WTC11 (cell line): ENCODE data around the gene IRF2BP1. TPM values are rescaled to one million over a fixed set of nuclear protein-coding genes. Genes with fewer than 3 reads are reported as not detected.

ENCODE experiments used
- ATAC-seq: fragments of 200-7000 bp; cut with Tn5 transposase; 2 replicates; pipeline ENCODE4 v1.10.0; 2021; ENCODE audit warnings: mild to moderate bottlenecking, moderate library complexity
- CTCF ChIA-PET: fragments of 300-600 bp; sonication (Branson Sonifier 250); formaldehyde crosslinking; loops from one replicate; lab custom pipeline; 2021; ENCODE audit warnings: antibody characterized with exemption; lab: Charles Lee
- POLR2A ChIA-PET: fragments of 350-600 bp; sonication (Branson Sonifier 250); formaldehyde crosslinking; loops from one replicate; lab custom pipeline; 2021; ENCODE audit warnings: antibody characterized with exemption; lab: Charles Lee
- DNase-seq: peaks from one replicate; pipeline ENCODE4 v3.0.0; 2021; ENCODE audit warnings: low spot score
- H3K27ac Mint-ChIP-seq: 2 replicates; pipeline ENCODE4 v1.8.0; 2021; ENCODE audit warnings: mixed read lengths
- H3K27me3 Mint-ChIP-seq: 2 replicates; pipeline ENCODE4 v1.8.0; 2021; ENCODE audit warnings: low read depth, mild to moderate bottlenecking, moderate library complexity, mixed read lengths
- H3K36me3 Mint-ChIP-seq: 2 replicates; pipeline ENCODE4 v1.8.0; 2021; ENCODE audit warnings: mixed read lengths
- H3K4me1 Mint-ChIP-seq: 2 replicates; pipeline ENCODE4 v1.8.0; 2022; ENCODE audit warnings: mixed read lengths
- H3K4me3 Mint-ChIP-seq: 2 replicates; pipeline ENCODE4 v1.8.0; 2021; ENCODE audit warnings: mild to moderate bottlenecking, moderate library complexity, mixed read lengths
- H3K9me3 Mint-ChIP-seq: 2 replicates; pipeline ENCODE4 v1.8.0; 2021; ENCODE audit warnings: mixed read lengths
- ARID4B ChIP-seq: sonication (generic); formaldehyde crosslinking; IDR thresholded peaks from 2 replicates; pipeline ENCODE4 v1.8.0; 2023; ENCODE audit warnings: missing genetic modification reagents, mild to moderate bottlenecking, borderline replicate concordance
- ATF1 ChIP-seq: sonication (generic); formaldehyde crosslinking; IDR thresholded peaks from 2 replicates; pipeline ENCODE4 v1.8.1; 2023; ENCODE audit warnings: mild to moderate bottlenecking, moderate library complexity, missing genetic modification reagents
- ATF3 ChIP-seq: sonication (generic); formaldehyde crosslinking; conservative IDR thresholded peaks from 2 replicates; pipeline ENCODE4 v1.8.1; 2022; ENCODE audit warnings: mild to moderate bottlenecking, missing genetic modification reagents
- GABPB1 ChIP-seq: sonication (generic); formaldehyde crosslinking; IDR thresholded peaks from 2 replicates; pipeline ENCODE4 v1.8.1; 2023; ENCODE audit warnings: mild to moderate bottlenecking, missing genetic modification reagents
- GRHL2 ChIP-seq: fragments of 250-450 bp; sonication (Bioruptor Pico); IDR thresholded peaks from 2 replicates; pipeline ENCODE4 v1.8.0; 2022; ENCODE audit warnings: mild to moderate bottlenecking, moderate library complexity; ENCODE audit not compliant: insufficient replicate concordance, severe bottlenecking
- IRF2 ChIP-seq: sonication (generic); formaldehyde crosslinking; IDR thresholded peaks from 2 replicates; pipeline ENCODE4 v1.8.0; 2022; ENCODE audit warnings: low read depth, missing genetic modification reagents, borderline replicate concordance
- NFYB ChIP-seq: sonication (generic); formaldehyde crosslinking; conservative IDR thresholded peaks from 2 replicates; pipeline ENCODE4 v1.8.0; 2022; ENCODE audit warnings: low read depth, missing genetic modification reagents
- PRDM15 ChIP-seq: sonication (generic); formaldehyde crosslinking; IDR thresholded peaks from 2 replicates; pipeline ENCODE4 v1.8.0; 2022; ENCODE audit warnings: missing genetic modification reagents
- SMAD3 ChIP-seq: sonication (generic); formaldehyde crosslinking; IDR thresholded peaks from 2 replicates; pipeline ENCODE4 v1.8.0; 2022; ENCODE audit warnings: missing genetic modification reagents, mild to moderate bottlenecking, borderline replicate concordance
- SMAD4 ChIP-seq: sonication (generic); formaldehyde crosslinking; IDR thresholded peaks from 2 replicates; pipeline ENCODE4 v1.8.0; 2022; ENCODE audit warnings: mild to moderate bottlenecking, missing genetic modification reagents
- ZBTB43 ChIP-seq: sonication (generic); formaldehyde crosslinking; IDR thresholded peaks from 2 replicates; pipeline ENCODE4 v1.8.1; 2023; ENCODE audit warnings: mild to moderate bottlenecking, missing genetic modification reagents
- ZNF219 ChIP-seq: sonication (generic); formaldehyde crosslinking; IDR thresholded peaks from 2 replicates; pipeline ENCODE4 v1.8.0; 2023; ENCODE audit warnings: missing genetic modification reagents, mild to moderate bottlenecking, borderline replicate concordance
- ZNF232 ChIP-seq: sonication (generic); formaldehyde crosslinking; IDR thresholded peaks from 2 replicates; pipeline ENCODE4 v1.8.0; 2022; ENCODE audit warnings: mild to moderate bottlenecking, missing genetic modification reagents
- ZNF671 ChIP-seq: fragments of 250-450 bp; sonication (Bioruptor Pico); IDR thresholded peaks from 2 replicates; pipeline ENCODE4 v1.8.0; 2021; ENCODE audit warnings: mild to moderate bottlenecking
- total RNA-seq: library from RNA; stranded (reverse); gene quantifications from 3 replicates; pipeline ENCODE4 v1.2.3, GENCODE V29; 2021

The IRF2BP1 gene
- total RNA-seq, 1 experiment from 2014 or later, result 30.3 TPM

GRCh38 chr19:45878043-45878794 is 7.7 kb downstream of the IRF2BP1 start:
- no peak for DNase-seq
- no peak for TF ChIP-seq ZBTB43 (CRISPR knock-in tag)
- 0 out of 2 replicates have a peak, but pooled peaks have one; percentile 1 for TF ChIP-seq PRDM15 (CRISPR knock-in tag)
- no peak for TF ChIP-seq GRHL2
- TF ChIP-seq ZNF671 (CRISPR knock-in tag), result no peak
- TF ChIP-seq ZNF219 (CRISPR knock-in tag), result no peak
- no peak for TF ChIP-seq ATF1 (CRISPR knock-in tag)
- TF ChIP-seq ATF3 (CRISPR knock-in tag), result no peak
- 0 out of 2 replicates have a peak, but pooled peaks have one; percentile 65 for TF ChIP-seq GABPB1 (CRISPR knock-in tag)
- TF ChIP-seq SMAD4 (CRISPR knock-in tag), result no peak
- TF ChIP-seq ZNF232 (CRISPR knock-in tag), result no peak
- no peak for TF ChIP-seq ARID4B (CRISPR knock-in tag)
- no peak for TF ChIP-seq IRF2 (CRISPR knock-in tag)
- no peak for TF ChIP-seq NFYB (CRISPR knock-in tag)
- TF ChIP-seq SMAD3 (CRISPR knock-in tag), result no peak
- Mint-ChIP-seq H3K27ac (peak overlapping the region; percentile 11), H3K36me3 (peaks cover 1% of the 10 kb centered on the region), H3K27me3 (no peaks in the 10 kb centered on the region), H3K9me3 (no peaks in the 10 kb centered on the region), H3K4me1 (peaks cover 60% of the 10 kb centered on the region), H3K4me3 (peak overlapping the region; percentile 36)
- ChIA-PET POLR2A (interaction anchor here (1.0 kb wide), 1 partner anchor 14 kb away, joined by 3 read pairs; no protein-coding TSS in a partner anchor), CTCF (interaction anchor here (0.6 to 8.5 kb wide), 2 partner anchors 13 kb away, joined by 3 to 212 read pairs; partner anchors contain the start of genes FOXA3 and SYMPK)
- ATAC-seq, result no peak
